B cell (primary cell): ENCODE measurements around the gene LMAN1L. TPM values are rescaled to one million over a fixed set of nuclear protein-coding genes. Genes with fewer than 3 reads are reported as not detected.
A peak's percentile ranks its signal among the peaks of the same experiment; 100 is the strongest.

ENCODE experiments used
- ATAC-seq: fragments of 200-7000 bp; cut with Tn5 transposase; one replicate; pipeline ENCODE4 v1.10.0; 2021; ENCODE audit warnings: low read depth, mild to moderate bottlenecking, moderate number of reproducible peaks, moderate library complexity
- CTCF ChIA-PET: fragments of 350-600 bp; sonication (Branson Sonifier 250); formaldehyde crosslinking; loops from one replicate; lab custom pipeline; 2021; ENCODE audit warnings: antibody characterized with exemption, inconsistent platforms; lab: Charles Lee
- POLR2A ChIA-PET: fragments of 350-600 bp; sonication (Branson Sonifier 250); formaldehyde crosslinking; loops from one replicate; lab custom pipeline; 2021; ENCODE audit warnings: antibody characterized with exemption; lab: Charles Lee
- DNase-seq: peaks from one replicate; pipeline ENCODE4 v3.0.0; 2013
- H2AFZ ChIP-seq: 2 replicates; pipeline ENCODE4 v1.6.1; 2012; ENCODE audit warnings: mild to moderate bottlenecking, low read depth, low read length; ENCODE audit not compliant: insufficient read depth, poor library complexity, severe bottlenecking
- H3K27ac ChIP-seq, 2 donors: 1 replicate in 1 of 2; 2 replicates in 1 of 2; pipeline ENCODE4 v1.5.1; 2012 to 2013; ENCODE audit warnings: low read length in 2 of 2, mild to moderate bottlenecking in 2 of 2, moderate library complexity in 1 of 2
- H3K27me3 ChIP-seq, 4 experiments: fragments of 200-600 bp in 1 of 4; sonication (generic) in 1 of 4; replicated peaks in 1 of 4; 1 replicate in 2 of 4; 2 replicates in 2 of 4; pipeline versions ENCODE4 v1.6.1 to v1.7.0; 2013 to 2016; ENCODE audit warnings: low read length in 3 of 4, mild to moderate bottlenecking in 2 of 4, mixed read lengths in 1 of 4, moderate library complexity in 1 of 4; ENCODE audit not compliant: insufficient read depth in 4 of 4, control insufficient read depth in 3 of 4; ENCODE audit errors: control extremely low read depth in 1 of 4
- H3K36me3 ChIP-seq, 2 experiments: replicated peaks in 1 of 2; 1 replicate in 1 of 2; 2 replicates in 1 of 2; pipeline versions ENCODE4 v1.6.1 to v1.7.1; 2013; ENCODE audit warnings: low read length in 1 of 2; ENCODE audit not compliant: insufficient read depth in 2 of 2, control insufficient read depth in 1 of 2; ENCODE audit errors: control extremely low read depth in 1 of 2, extremely low read depth in 1 of 2
- H3K4me1 ChIP-seq, 2 donors: fragments of 200-600 bp in 1 of 2; sonication (generic) in 1 of 2; 1 replicate in 1 of 2; 2 replicates in 1 of 2; pipeline versions ENCODE4 v1.5.1 to v1.6.1; 2013 to 2017; ENCODE audit warnings: low read length in 2 of 2; ENCODE audit not compliant: control insufficient read depth in 2 of 2, insufficient read depth in 2 of 2
- H3K4me2 ChIP-seq: replicated peaks from 2 replicates; pipeline ENCODE3; 2012; ENCODE audit warnings: mild to moderate bottlenecking, low read depth, low read length; ENCODE audit not compliant: poor library complexity, severe bottlenecking
- H3K4me3 ChIP-seq, 5 experiments: fragments of 200-600 bp in 1 of 5; sonication (generic) in 1 of 5; 1 replicate in 3 of 5; 2 replicates in 2 of 5; pipeline versions ENCODE4 v1.5.1 to v1.7.0; 2011 to 2016; ENCODE audit warnings: low read length in 4 of 5, mild to moderate bottlenecking in 4 of 5, low read depth in 2 of 5, control low read depth in 1 of 5, moderate library complexity in 1 of 5; ENCODE audit not compliant: insufficient read depth in 1 of 5; ENCODE audit errors: control extremely low read depth in 1 of 5, extremely low read depth in 1 of 5
- H3K79me2 ChIP-seq: fragments of 200-600 bp; sonication (generic); one replicate; pipeline ENCODE4 v1.6.0; 2016; ENCODE audit warnings: low read length; ENCODE audit not compliant: control insufficient read depth, insufficient read depth
- H3K9ac ChIP-seq: fragments of 200-600 bp; sonication (generic); 2 replicates; pipeline ENCODE4 v1.6.1; 2017; ENCODE audit warnings: mild to moderate bottlenecking, low read length, moderate library complexity
- H3K9me3 ChIP-seq, 3 donors: one replicate each; pipeline versions ENCODE4 v1.6.1 to v1.7.1; 2013; ENCODE audit warnings: low read length in 2 of 3; ENCODE audit not compliant: control insufficient read depth in 2 of 3, insufficient read depth in 1 of 3; ENCODE audit errors: control extremely low read depth in 1 of 3
- H4K20me1 ChIP-seq: 2 replicates; pipeline ENCODE4 v1.6.0; 2012; ENCODE audit warnings: mild to moderate bottlenecking, low read length; ENCODE audit not compliant: insufficient read depth, control insufficient read depth, poor library complexity, severe bottlenecking
- H3K27ac Mint-ChIP-seq: one replicate; pipeline ENCODE4 v1.8.0; 2021; ENCODE audit warnings: mixed read lengths
- H3K27me3 Mint-ChIP-seq: one replicate; pipeline ENCODE4 v1.8.0; 2021; ENCODE audit warnings: mixed read lengths
- H3K4me1 Mint-ChIP-seq: one replicate; pipeline ENCODE4 v1.8.0; 2021; ENCODE audit warnings: mixed read lengths
- H3K4me3 Mint-ChIP-seq: one replicate; pipeline ENCODE4 v1.8.0; 2021; ENCODE audit warnings: mixed read lengths
- H3K9me3 Mint-ChIP-seq: one replicate; pipeline ENCODE4 v1.8.0; 2022; ENCODE audit warnings: mixed read lengths; ENCODE audit not compliant: insufficient read depth
- EZH2 ChIP-seq: IDR thresholded peaks from 2 replicates; pipeline ENCODE4 v1.6.1; 2012; ENCODE audit warnings: borderline replicate concordance, low read depth, mild to moderate bottlenecking, moderate library complexity, low read length; ENCODE audit not compliant: insufficient read depth, poor library complexity, severe bottlenecking
- WGBS: methylation state at CpG from one replicate; pipeline ENCODE4 v1.1.5; 2013; ENCODE audit warnings: missing lambda C conversion rate; ENCODE audit not compliant: insufficient coverage; 5-methylcytosine and 5-hydroxymethylcytosine counted together
- intact Hi-C: fragments of 100-400 bp; cut with micrococcal nuclease; formaldehyde crosslinking; loops from one replicate; pipeline ENCODE4 v1.10.0; 2022
- polyA plus RNA-seq: library from polyadenylated mRNA; depleted of rRNA; stranded (reverse); fragments of >200 nt; gene quantifications from 2 replicates; pipeline ENCODE4 v1.2.3, GENCODE V29; 2012
- total RNA-seq, 2 donors: library from RNA; stranded (reverse); fragments of 120-200 nt in 1 of 2; gene quantifications; 1 replicate in 1 of 2; 2 replicates in 1 of 2; pipeline versions ENCODE4 v1.2.3 to v1.2.4, GENCODE V29; 2013 to 2022
- TF ChIP-seq, protein P1 (sequence below): fragments of 200-600 bp; IDR thresholded peaks from one replicate; pipeline ENCODE4 v1.8.0; 2022; ENCODE audit warnings: antibody characterized with exemption, mild to moderate bottlenecking

Gene LMAN1L
- total and polyA plus RNA-seq, 2 donors (not counting 1 experiment from before 2014, with no cell fraction given), result 0.60 to 1.1 TPM

DNA sequence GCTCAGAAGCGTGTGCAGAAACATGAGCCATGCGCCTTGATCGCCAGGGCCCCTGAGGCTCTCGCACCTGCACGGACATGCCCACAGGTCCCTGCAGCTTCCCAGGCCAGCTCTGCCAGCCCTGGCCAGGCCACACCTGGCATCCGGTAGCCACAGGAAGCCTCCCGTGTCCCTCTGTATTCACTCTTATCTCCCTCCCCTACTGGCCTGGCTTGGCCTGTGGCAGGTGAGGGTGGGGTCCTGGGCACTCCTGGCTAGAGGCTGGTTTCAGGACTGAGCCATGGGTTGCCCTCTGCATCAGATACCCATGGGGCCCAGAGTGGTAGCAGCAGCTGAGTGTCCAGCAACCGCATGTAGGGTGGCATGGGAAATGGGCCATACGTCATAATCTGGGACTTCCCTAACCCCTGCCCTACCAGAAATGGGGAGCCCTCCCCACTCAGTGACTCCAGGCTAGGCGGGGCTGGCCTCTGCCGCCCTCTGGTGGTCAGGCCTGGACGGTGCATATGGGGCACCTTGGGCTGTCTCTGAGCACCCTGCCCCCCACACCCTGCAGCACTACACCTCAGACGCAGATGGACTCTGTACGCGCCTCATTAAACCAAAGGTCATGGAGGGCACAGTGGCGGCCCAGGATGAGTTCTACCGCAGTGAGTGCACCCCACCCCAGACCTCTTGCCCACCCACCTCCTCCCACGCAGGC lies 12.6 kb upstream of the LMAN1L start:
- H3K9ac ChIP-seq, result no peak overlapping the region
- H3K9me3 ChIP-seq, result no peaks in the 10 kb centered on the region
- POLR2A ChIA-PET, result interaction anchor here (0.9 to 15.8 kb wide), 7 partner anchors 8 to 43 kb away, joined by 3 to 572 read pairs (median 4); partner anchors contain the start of gene CSK
- 24% methylated on average over 13 of the region's 18 CpGs for WGBS
- TF ChIP-seq, protein P1, sequence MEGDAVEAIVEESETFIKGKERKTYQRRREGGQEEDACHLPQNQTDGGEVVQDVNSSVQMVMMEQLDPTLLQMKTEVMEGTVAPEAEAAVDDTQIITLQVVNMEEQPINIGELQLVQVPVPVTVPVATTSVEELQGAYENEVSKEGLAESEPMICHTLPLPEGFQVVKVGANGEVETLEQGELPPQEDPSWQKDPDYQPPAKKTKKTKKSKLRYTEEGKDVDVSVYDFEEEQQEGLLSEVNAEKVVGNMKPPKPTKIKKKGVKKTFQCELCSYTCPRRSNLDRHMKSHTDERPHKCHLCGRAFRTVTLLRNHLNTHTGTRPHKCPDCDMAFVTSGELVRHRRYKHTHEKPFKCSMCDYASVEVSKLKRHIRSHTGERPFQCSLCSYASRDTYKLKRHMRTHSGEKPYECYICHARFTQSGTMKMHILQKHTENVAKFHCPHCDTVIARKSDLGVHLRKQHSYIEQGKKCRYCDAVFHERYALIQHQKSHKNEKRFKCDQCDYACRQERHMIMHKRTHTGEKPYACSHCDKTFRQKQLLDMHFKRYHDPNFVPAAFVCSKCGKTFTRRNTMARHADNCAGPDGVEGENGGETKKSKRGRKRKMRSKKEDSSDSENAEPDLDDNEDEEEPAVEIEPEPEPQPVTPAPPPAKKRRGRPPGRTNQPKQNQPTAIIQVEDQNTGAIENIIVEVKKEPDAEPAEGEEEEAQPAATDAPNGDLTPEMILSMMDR, result peak; percentile 93
- no peak for TF ChIP-seq EZH2
- peaks cover 64% of the 10 kb centered on the region for H3K79me2 ChIP-seq
- H3K27ac Mint-ChIP-seq, result peak overlapping the region; percentile 90
- no peak overlapping the region for H3K4me3 ChIP-seq
- H3K27ac ChIP-seq, result peak overlapping the region; percentile 89 to 93
- no peaks in the 10 kb centered on the region for H3K27me3 ChIP-seq
- no peak overlapping the region for H2AFZ ChIP-seq
- peaks cover 95% of the 10 kb centered on the region for H4K20me1 ChIP-seq
- peak; percentile 90 for ATAC-seq
- H3K9me3 Mint-ChIP-seq, result no peaks in the 10 kb centered on the region
- CTCF ChIA-PET, result interaction anchor here (0.7 to 37.1 kb wide), 23 partner anchors 8 to 399 kb away, joined by 3 to 2548 read pairs (median 5); partner anchors contain the start of genes CLK3, CPLX3, CSK and FAM219B
- intact Hi-C loops, result loop anchor here (1.0 to 2.0 kb wide), 5 partner anchors 13 to 43 kb away; partner anchors contain the start of gene ULK3
- no peaks in the 10 kb centered on the region for H3K27me3 Mint-ChIP-seq
- H3K36me3 ChIP-seq, result peaks cover 0 to 85% of the 10 kb centered on the region in 2 experiments
- peak overlapping the region; percentile 78 for H3K4me3 Mint-ChIP-seq
- peaks cover 52% of the 10 kb centered on the region for H3K4me1 Mint-ChIP-seq
- peak; percentile 94 for DNase-seq
- peak overlapping the region; percentile 62 for H3K4me2 ChIP-seq
- peaks cover 56 to 61% of the 10 kb centered on the region in 2 donors for H3K4me1 ChIP-seq
